Ascending aorta (tissue), 2 donors: ENCODE measurements around the gene MCM9. TPM values are rescaled to one million over a fixed set of nuclear protein-coding genes. Genes with fewer than 3 reads are reported as not detected.

ENCODE experiments used
- DNase-seq, 2 donors: peaks; one replicate each; pipeline ENCODE4 v3.0.0-alpha.2; 2019; ENCODE audit warnings: low spot score in 2 of 2
- H3K27ac ChIP-seq, 2 donors: fragments of 200-600 bp; sonication (generic); one replicate each; pipeline ENCODE4 v1.5.1; 2016 to 2017; ENCODE audit warnings: mild to moderate bottlenecking in 1 of 2
- H3K27me3 ChIP-seq: fragments of 200-600 bp; sonication (generic); one replicate; pipeline ENCODE4 v1.5.1; 2017
- H3K36me3 ChIP-seq, 2 donors: fragments of 200-600 bp; sonication (generic); one replicate each; pipeline ENCODE4 v1.5.1; 2016
- H3K4me1 ChIP-seq, 2 donors: fragments of 200-600 bp; sonication (generic); one replicate each; pipeline ENCODE4 v1.5.1; 2016 to 2017; ENCODE audit warnings: mild to moderate bottlenecking in 1 of 2
- H3K4me3 ChIP-seq, 2 donors: fragments of 200-600 bp; sonication (generic); one replicate each; pipeline ENCODE4 v1.5.1; 2016 to 2017; ENCODE audit warnings: mild to moderate bottlenecking in 1 of 2
- H3K9me3 ChIP-seq, 2 donors: fragments of 200-600 bp; sonication (generic); one replicate each; pipeline ENCODE4 v1.5.1; 2016
- intact Hi-C: fragments of 100-400 bp; cut with DNase I; formaldehyde crosslinking; loops from one replicate; pipeline ENCODE4 v1.15.1; 2023
- total RNA-seq: library from RNA; depleted of rRNA; stranded (reverse); fragments of >200 nt; gene quantifications from one replicate; pipeline ENCODE4 v1.1.0, GENCODE V29; 2016
- TF ChIP-seq, protein P1 (sequence below), 3 experiments: fragments of 200-600 bp in 2 of 3; fragments of 450-650 bp in 1 of 3; sonication (generic) in 2 of 3; IDR thresholded peaks; one replicate each; pipeline ENCODE4 v1.5.1; 2016 to 2019; ENCODE audit warnings: antibody characterized with exemption in 3 of 3, mild to moderate bottlenecking in 1 of 3, moderate library complexity in 1 of 3

Gene MCM9
- total RNA-seq, 1 donor from 2014 or later = 5.5 TPM

DNA sequence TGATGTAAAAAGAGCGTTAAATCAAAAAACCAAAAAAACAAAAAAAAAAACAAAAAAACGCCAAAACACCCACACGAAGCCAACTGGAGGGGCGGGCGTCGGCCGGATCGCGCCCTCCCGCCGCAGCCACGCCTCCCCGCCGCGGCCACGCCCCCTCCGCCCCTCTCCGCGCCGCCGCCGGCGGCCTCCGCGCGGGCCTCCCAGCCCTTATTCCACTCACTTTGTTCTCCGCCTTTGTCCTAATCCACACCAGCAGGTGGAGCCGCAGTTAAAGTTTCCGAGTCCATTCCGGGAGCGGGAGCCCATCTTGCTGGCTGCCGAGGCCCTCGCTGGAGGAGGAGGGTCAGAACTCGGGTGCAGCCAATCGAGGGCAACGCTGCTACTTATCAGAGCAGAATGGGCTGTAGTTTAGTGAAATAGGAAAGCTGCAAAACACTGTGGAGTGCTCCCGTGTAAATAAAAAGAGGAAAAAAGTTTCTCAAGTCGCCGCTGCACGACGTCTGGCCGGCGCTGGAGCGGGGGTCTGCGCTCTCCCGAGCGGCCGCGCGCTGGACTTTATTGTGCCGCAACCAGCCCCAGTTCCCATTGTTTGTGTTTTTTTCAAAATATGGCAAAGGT lies 41.0 kb downstream of the MCM9 start, which contains the start of gene ASF1A:
ASF1A (plus strand) TSS at position 346 of the 618 bp plus-strand sequence; CDS start at position 608, 262 bp downstream.
- H3K4me3 ChIP-seq = peak within 1 kb of the TSS; percentile 82 to 95
- no peaks in the 10 kb centered on the region for H3K27me3 ChIP-seq
- intact Hi-C loops = loop anchor here (1.0 to 10.0 kb wide), 8 partner anchors 40 to 1289 kb away; partner anchors contain the start of genes CEP85L, FAM184A, GOPC and MAN1A1
- H3K36me3 ChIP-seq = no peaks in the 10 kb centered on the region
- H3K4me1 ChIP-seq = peaks cover 0 to 20% of the 10 kb centered on the region in 2 donors
- H3K9me3 ChIP-seq = no peaks in the 10 kb centered on the region
- peak; percentile 89 to 99 for DNase-seq
- TF ChIP-seq, protein P1, sequence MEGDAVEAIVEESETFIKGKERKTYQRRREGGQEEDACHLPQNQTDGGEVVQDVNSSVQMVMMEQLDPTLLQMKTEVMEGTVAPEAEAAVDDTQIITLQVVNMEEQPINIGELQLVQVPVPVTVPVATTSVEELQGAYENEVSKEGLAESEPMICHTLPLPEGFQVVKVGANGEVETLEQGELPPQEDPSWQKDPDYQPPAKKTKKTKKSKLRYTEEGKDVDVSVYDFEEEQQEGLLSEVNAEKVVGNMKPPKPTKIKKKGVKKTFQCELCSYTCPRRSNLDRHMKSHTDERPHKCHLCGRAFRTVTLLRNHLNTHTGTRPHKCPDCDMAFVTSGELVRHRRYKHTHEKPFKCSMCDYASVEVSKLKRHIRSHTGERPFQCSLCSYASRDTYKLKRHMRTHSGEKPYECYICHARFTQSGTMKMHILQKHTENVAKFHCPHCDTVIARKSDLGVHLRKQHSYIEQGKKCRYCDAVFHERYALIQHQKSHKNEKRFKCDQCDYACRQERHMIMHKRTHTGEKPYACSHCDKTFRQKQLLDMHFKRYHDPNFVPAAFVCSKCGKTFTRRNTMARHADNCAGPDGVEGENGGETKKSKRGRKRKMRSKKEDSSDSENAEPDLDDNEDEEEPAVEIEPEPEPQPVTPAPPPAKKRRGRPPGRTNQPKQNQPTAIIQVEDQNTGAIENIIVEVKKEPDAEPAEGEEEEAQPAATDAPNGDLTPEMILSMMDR (IDR thresholded peaks at IDR 0.05) = peak; percentile 37 to 64 (median 58)
- peak within 1 kb of the TSS; percentile 93 to 97 for H3K27ac ChIP-seq

DNA sequence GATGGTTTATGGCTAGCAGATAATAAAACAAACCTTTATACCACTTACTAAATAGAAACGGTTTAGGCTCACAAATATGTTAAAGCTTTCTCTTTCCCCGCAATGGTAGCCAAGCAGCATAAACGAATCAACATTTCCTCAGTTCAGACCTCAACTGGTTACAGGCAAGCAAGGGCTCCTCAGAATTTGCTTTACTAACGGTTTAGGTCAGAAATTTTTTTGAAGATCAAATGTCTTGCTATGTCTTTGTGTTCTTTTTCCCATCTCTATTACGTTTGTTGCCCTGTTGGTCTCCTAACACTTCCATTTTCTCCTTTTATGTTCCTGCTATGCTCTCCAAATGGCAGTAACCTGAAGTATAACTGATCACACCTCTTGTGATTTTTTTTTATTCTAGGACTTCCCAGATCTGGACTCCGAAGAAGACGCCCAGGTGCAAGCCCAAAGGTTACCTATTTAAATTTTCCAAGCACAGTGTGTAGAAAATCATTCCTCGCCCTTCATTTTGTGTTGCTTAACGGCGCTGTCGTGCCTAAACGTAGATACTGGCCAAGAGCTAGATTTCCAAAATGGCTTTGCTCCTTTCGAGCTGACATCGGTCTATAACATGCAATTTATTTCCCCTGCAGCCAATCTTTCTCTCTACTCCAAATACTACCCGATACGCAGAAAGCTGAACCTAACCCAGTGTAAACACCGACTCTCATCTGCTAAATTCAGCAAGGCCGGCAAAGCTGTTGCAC lies 41.7 kb downstream of the MCM9 start:
- H3K4me1 ChIP-seq = peaks cover 0 to 20% of the 10 kb centered on the region in 2 donors
- TF ChIP-seq, protein P1 (IDR thresholded peaks at IDR 0.05) = no peak
- peak overlapping the region; percentile 82 to 95 for H3K4me3 ChIP-seq
- no peaks in the 10 kb centered on the region for H3K9me3 ChIP-seq
- H3K36me3 ChIP-seq = no peaks in the 10 kb centered on the region
- no peaks in the 10 kb centered on the region for H3K27me3 ChIP-seq
- peak overlapping the region; percentile 85 to 93 for H3K27ac ChIP-seq
- peak in 1 of 2 donors; percentile 70 for DNase-seq
- intact Hi-C loops = loop anchor here (1.0 to 10.0 kb wide), 7 partner anchors 41 to 1288 kb away; partner anchors contain the start of genes CEP85L, GOPC, MAN1A1 and PLN

DNA sequence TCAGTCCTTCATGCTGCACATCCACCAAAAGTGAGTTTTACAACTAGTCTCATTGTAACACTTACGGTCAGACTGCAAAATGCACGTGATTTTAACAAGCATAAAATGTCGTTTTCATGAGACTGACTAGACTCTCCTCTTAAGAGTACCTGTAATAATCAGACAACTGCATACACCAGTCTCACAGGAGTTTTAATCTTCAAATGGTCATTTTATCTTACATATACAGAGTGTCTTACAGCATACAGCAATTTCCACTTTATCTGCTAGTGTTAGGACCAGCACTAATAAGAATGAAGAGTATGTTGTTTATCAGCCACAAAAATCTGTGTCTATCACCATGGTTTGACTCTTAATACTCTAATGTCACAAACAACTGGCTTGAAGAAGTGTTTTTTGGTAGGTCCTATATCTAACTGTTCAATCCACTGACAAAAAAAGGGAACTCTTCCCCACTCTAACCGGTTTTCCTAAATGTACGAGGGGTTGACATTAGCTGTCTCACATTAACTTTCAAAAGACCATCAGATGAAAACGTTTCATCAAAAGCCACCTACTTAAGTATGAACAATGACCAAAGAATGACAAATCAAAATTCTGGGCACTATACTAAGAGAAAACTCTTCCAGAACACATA lies 42.5 kb downstream of the MCM9 start:
- no peak for DNase-seq
- H3K27me3 ChIP-seq = no peaks in the 10 kb centered on the region
- H3K9me3 ChIP-seq = no peaks in the 10 kb centered on the region
- peak overlapping the region; percentile 82 to 95 for H3K4me3 ChIP-seq
- peak overlapping the region; percentile 85 to 93 for H3K27ac ChIP-seq
- intact Hi-C loops = loop anchor here (5.0 to 10.0 kb wide), 5 partner anchors 222 to 1288 kb away; partner anchors contain the start of genes GOPC, MAN1A1 and PLN
- H3K4me1 ChIP-seq = peaks cover 0 to 20% of the 10 kb centered on the region in 2 donors
- no peaks in the 10 kb centered on the region for H3K36me3 ChIP-seq
- TF ChIP-seq, protein P1 (IDR thresholded peaks at IDR 0.05) = no peak

DNA sequence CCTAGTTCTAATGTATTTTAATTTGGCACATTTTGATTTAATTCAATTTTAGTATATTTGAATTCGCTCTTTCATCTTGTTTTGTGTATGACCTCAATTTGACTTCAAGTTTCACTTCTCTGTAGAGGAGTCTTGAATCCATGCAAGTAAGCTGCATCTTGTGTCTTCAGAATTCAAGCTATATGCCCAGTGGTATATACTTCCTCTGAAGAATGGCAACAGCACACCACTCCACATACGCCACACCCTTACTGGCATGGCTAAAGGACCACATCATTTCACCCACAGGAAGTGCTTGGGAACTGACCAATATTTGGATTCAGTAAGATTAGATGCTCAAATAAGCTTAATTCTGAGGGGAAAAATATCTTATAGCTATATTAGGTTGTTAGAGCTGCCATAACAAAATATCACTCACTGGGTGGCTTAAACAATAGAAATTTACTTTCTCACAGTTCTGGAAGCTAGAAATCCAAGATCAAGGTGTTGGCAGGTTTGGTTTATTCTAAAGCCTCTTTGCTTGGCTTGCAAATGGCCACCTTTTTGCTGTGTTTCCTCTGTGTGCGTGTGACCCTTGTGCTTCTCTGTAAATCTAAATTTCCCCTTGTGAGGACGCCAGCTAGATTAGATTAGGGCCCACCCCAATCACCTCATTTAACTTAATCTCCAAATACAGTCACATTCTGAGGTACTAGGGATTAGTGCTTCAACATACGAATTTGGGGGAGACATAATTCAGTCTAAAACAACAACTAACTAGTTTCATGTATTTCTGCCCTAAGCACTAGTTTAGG lies 43.8 kb downstream of the MCM9 start:
- TF ChIP-seq, protein P1 (IDR thresholded peaks at IDR 0.05) = no peak
- Histone ChIP-seq H3K9me3 (no peaks in the 10 kb centered on the region), H3K36me3 (no peaks in the 10 kb centered on the region), H3K27me3 (no peaks in the 10 kb centered on the region), H3K4me1 (peaks cover 0 to 19% of the 10 kb centered on the region in 2 donors), H3K27ac (peak overlapping the region; percentile 85 to 93), H3K4me3 (peak overlapping the region in 1 of 2 donors; percentile 8)
- DNase-seq = no peak
- intact Hi-C loops = loop anchor here (5.0 to 10.0 kb wide), 5 partner anchors 224 to 1286 kb away; partner anchors contain the start of genes GOPC, MAN1A1 and PLN

DNA sequence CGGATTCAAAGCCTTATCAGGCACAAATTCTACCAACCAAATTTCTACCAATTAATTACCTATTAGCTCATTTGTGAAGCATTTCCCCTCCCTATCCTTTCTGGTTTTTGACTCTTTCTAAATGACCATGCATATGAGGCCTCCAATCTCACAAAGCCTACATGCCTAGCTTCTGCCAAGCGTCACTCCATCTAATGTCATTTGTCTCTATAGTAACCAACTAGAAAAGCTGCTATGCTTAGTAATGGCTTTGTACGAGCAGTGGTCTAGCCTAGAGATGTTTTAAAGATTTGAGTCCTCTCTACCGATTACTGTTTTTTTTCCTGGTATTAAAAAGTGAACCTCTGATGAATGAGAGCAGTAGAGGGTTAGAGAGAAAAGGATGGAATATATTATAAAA lies 45.8 kb downstream of the MCM9 start:
- H3K27me3 ChIP-seq = no peaks in the 10 kb centered on the region
- H3K4me1 ChIP-seq = peaks cover 0 to 15% of the 10 kb centered on the region in 2 donors
- intact Hi-C loops = no loop called here
- no peaks in the 10 kb centered on the region for H3K9me3 ChIP-seq
- TF ChIP-seq, protein P1 (IDR thresholded peaks at IDR 0.05) = no peak
- no peak overlapping the region for H3K27ac ChIP-seq
- DNase-seq = no peak
- H3K4me3 ChIP-seq = no peak overlapping the region
- H3K36me3 ChIP-seq = no peaks in the 10 kb centered on the region
